Measurements from ENCODE around the gene CASZ1.

- TF ChIP-seq CTCF (IDR thresholded peaks at IDR 0.05; ENCODE audit: poor library complexity) (no peak), EZH2phosphoT487 (IDR thresholded peaks at IDR 0.05; ENCODE audit: low read depth, severe bottlenecking, unreplicated experiment) (no peak)
Observed at GRCh38 chr1:10825592-10825991, 29.1 kb upstream of the CASZ1 start.

Measured in hepatocyte (in vitro differentiated cells).